IgD-negative memory B cell (primary cell): ENCODE data around the gene KLF13. TPM values are rescaled to one million over a fixed set of nuclear protein-coding genes. Genes with fewer than 3 reads are reported as not detected.

Source experiments
- H3K27ac Mint-ChIP-seq, 3 donors: one replicate each; pipeline ENCODE4 v1.8.0; 2020 to 2022; ENCODE audit warnings: mild to moderate bottlenecking in 3 of 3, mixed read lengths in 3 of 3, moderate library complexity in 1 of 3
- H3K27me3 Mint-ChIP-seq: one replicate; pipeline ENCODE4 v1.8.0; 2021; ENCODE audit warnings: mixed read lengths
- H3K36me3 Mint-ChIP-seq: one replicate; pipeline ENCODE4 v1.8.0; 2020; ENCODE audit warnings: mild to moderate bottlenecking, mixed read lengths
- H3K4me1 Mint-ChIP-seq, 3 donors: one replicate each; pipeline ENCODE4 v1.8.0; 2020 to 2022; ENCODE audit warnings: mixed read lengths in 3 of 3, mild to moderate bottlenecking in 1 of 3
- H3K4me3 Mint-ChIP-seq, 4 donors: one replicate each; pipeline ENCODE4 v1.8.0; 2020 to 2022; ENCODE audit warnings: mild to moderate bottlenecking in 4 of 4, mixed read lengths in 4 of 4, moderate library complexity in 3 of 4
- H3K9me3 Mint-ChIP-seq, 3 donors: one replicate each; pipeline ENCODE4 v1.8.0; 2020 to 2021; ENCODE audit warnings: mixed read lengths in 3 of 3, mild to moderate bottlenecking in 1 of 3
- polyA plus RNA-seq: library from polyadenylated mRNA; unstranded; fragments of 300-500 nt; fragmentation: Illumina TruSeq; gene quantifications from one replicate; pipeline ENCODE4 v1.2.3, GENCODE V29; 2021

Gene KLF13
- polyA plus RNA-seq, 1 donor from 2014 or later: 81.4 TPM

DNA sequence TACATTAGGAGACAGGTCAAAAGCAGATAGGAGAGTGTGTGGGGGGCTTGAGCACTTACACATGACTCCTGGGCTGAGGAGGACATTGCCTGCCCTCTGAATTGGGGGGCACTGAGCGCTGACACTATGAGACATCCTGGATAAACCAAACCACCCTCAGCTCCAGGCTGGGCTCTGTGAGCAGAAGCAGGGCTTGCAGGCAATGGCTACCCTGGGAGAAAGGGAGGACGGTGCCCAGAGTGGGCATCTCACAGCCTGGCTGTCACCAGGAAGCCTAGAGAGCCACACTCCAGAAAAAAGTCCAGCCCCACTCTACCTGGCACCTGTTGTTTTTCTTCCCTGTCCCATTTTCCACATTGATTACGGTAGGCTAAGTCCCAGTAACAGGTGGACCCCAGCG lies 8.2 kb upstream of the KLF13 start:
- no peak overlapping the region for H3K27ac Mint-ChIP-seq
- H3K36me3 Mint-ChIP-seq: peaks cover 1% of the 10 kb centered on the region
- no peak overlapping the region for H3K4me3 Mint-ChIP-seq
- peaks cover 4 to 17% (median 13%) of the 10 kb centered on the region in 3 donors for H3K4me1 Mint-ChIP-seq
- no peaks in the 10 kb centered on the region for H3K27me3 Mint-ChIP-seq
- peaks cover 0 to 1% (median 0%) of the 10 kb centered on the region in 3 donors for H3K9me3 Mint-ChIP-seq

DNA sequence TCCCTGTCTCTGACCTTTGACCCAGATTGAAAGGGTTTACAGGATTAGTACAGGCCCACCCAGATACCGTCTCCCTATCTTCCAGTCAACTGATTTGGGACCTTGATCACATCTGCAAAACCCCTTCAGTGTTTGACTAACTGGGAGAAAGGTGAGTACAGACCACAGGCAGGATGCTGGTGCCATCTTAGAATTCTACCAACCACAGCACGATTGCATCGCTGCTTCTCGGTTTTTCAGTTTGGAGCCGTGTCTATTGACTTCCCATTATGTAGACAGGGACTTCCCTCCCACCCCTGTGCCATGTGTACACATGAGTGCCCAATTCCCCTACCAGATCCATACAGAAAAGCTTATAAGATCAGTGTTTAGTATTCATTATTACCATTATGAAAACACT lies 6.6 kb upstream of the KLF13 start:
- Mint-ChIP-seq H3K4me1 (peaks cover 16 to 33% (median 28%) of the 10 kb centered on the region in 3 donors), H3K9me3 (no peaks in the 10 kb centered on the region), H3K4me3 (peak overlapping the region in 1 of 4 donors; percentile 20), H3K27me3 (no peaks in the 10 kb centered on the region), H3K27ac (no peak overlapping the region), H3K36me3 (peaks cover 1% of the 10 kb centered on the region)

DNA sequence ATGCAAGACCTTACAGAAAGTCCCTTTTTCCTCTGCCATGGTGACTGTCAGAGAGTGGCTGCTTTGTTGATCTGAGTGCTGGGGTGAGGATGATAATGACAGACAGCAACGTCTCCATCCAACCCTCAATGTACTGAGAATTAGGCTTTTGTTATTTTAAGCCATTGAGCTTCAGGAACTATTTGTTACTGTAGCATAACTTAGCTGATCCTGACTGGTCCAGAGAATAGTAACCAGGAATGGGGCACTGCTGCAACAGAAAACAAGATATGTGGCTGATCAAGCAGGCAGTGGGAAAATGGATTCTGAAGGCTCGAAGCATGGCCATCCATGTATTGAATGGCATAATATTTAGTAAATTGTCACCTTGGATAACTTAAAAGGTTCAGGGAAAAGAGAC lies 5.2 kb upstream of the KLF13 start:
- H3K4me1 Mint-ChIP-seq: peaks cover 17 to 38% (median 29%) of the 10 kb centered on the region in 3 donors

DNA sequence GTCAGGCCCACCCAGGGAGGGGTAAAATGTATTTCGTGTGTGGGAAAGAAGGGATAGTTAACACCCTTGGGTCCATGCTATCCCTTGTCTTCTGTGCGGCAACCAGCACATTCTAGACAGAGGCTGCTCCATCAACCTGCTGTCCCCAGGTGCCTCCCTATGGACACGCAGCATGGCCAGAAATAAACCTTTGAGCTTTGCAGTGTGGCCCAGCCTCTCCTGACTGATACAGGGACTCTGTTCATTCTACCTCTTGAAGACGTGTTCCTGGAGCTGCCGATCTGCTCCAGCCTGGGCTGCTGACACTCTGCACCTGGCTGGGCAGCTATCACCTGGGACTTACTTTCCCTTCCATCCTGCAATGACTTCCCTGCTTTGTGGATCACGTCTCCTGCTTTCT lies 4.1 kb upstream of the KLF13 start:
- no peaks in the 10 kb centered on the region for H3K9me3 Mint-ChIP-seq
- H3K4me1 Mint-ChIP-seq: peaks cover 17 to 38% (median 29%) of the 10 kb centered on the region in 3 donors
- H3K27ac Mint-ChIP-seq: peak overlapping the region in 2 of 3 donors; percentile 87 to 94
- H3K27me3 Mint-ChIP-seq: no peaks in the 10 kb centered on the region
- H3K36me3 Mint-ChIP-seq: peaks cover 1% of the 10 kb centered on the region
- H3K4me3 Mint-ChIP-seq: peak overlapping the region in 1 of 4 donors; percentile 99

More for the DNA sequence above, 5.2 kb upstream of the KLF13 start:
- Mint-ChIP-seq H3K36me3 (peaks cover 1% of the 10 kb centered on the region), H3K27ac (peak overlapping the region in 2 of 3 donors; percentile 32 to 81), H3K27me3 (no peaks in the 10 kb centered on the region), H3K9me3 (no peaks in the 10 kb centered on the region), H3K4me3 (peak overlapping the region in 1 of 4 donors; percentile 99)

DNA sequence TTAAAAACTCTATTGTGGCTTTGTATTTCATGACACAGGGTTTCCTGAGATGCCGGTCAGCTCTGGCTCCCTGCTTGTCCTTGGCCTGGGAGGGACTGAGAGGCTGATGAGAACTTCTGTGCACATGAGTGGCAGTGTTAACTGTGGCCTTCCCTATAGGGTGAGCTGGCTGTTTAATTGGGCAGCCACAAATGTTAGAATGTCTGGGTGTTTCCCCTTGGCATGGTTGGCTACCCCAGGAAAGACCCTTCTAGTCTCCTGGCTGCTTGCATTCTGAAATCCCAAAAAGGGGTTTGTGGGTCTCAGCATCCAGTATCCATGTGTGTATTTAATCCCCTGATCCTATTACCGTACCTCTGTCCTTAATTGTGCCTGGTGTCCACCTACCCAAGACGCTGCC lies 3.0 kb upstream of the KLF13 start:
- Mint-ChIP-seq H3K4me3 (peak overlapping the region in 3 of 4 donors; percentile 28 to 99 (median 97)), H3K27me3 (no peaks in the 10 kb centered on the region), H3K36me3 (peaks cover 1% of the 10 kb centered on the region), H3K27ac (peak overlapping the region; percentile 70 to 94 (median 87)), H3K9me3 (no peaks in the 10 kb centered on the region), H3K4me1 (peaks cover 17 to 40% (median 30%) of the 10 kb centered on the region in 3 donors)

DNA sequence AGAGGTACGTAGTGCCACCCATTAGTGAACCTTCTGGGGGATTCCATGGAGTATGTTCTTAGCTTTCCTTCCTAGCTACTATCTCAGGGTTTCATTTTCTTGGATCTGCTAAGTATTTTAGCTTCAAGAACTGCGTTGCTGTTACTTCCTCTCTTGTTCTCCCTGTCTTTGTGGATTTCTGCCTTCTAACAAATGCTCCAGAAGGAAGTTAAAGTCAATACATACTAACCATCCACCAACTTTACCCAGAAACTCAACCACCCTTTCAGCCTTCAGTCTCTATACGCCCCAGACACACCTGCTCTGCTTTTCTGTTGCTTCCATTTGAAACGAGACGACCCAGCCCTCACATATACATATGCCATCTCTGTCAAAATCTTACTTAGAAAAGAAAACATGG lies 2.4 kb upstream of the KLF13 start:
- Mint-ChIP-seq H3K36me3 (peaks cover 1% of the 10 kb centered on the region), H3K27me3 (no peaks in the 10 kb centered on the region), H3K27ac (peak overlapping the region; percentile 70 to 94 (median 87)), H3K4me1 (peaks cover 22 to 44% (median 32%) of the 10 kb centered on the region in 3 donors), H3K9me3 (no peaks in the 10 kb centered on the region), H3K4me3 (peak overlapping the region; percentile 93 to 99 (median 98))

DNA sequence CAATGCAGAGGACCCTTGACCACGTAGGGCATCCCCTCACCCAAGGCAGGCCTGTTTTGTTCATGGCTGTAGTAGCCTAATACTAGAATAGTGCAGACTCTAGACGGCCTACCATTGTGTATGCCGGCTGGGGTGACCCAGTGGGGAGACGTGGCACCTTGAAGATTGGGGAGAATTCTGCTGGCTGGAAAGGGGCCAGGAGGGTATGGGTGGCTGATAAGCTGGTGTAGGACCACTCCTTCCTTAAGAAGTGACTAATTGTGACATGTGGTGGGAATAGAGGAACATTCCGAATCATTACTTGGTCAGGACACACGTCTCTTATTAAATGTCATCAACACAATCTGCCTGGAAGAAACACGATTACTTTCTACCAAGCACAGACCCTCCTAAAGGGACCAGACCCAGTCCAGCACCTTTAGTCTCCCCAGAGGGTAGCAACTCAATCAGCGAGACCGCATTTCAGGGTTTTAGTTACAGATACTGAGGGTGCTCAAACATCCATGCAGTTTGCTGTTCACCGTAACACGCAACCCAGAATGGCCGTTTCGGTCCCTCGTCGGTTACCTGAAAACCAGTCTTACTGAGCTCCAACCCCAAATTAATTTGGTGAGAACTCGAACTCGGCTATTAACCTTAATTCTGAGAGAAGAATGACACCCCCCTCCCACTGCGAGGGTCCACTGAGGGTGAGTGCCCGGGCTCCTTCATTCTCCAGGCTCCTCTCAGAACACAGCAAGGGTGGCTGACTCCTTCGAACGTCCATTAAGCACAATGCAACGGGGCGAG lies 1.6 kb upstream of the KLF13 start:
- peaks cover 1% of the 10 kb centered on the region for H3K36me3 Mint-ChIP-seq
- H3K4me3 Mint-ChIP-seq: peak overlapping the region; percentile 93 to 99 (median 98)
- H3K27ac Mint-ChIP-seq: peak overlapping the region; percentile 87 to 98 (median 94)
- H3K9me3 Mint-ChIP-seq: no peaks in the 10 kb centered on the region
- H3K4me1 Mint-ChIP-seq: peaks cover 24 to 48% (median 35%) of the 10 kb centered on the region in 3 donors
- H3K27me3 Mint-ChIP-seq: no peaks in the 10 kb centered on the region

DNA sequence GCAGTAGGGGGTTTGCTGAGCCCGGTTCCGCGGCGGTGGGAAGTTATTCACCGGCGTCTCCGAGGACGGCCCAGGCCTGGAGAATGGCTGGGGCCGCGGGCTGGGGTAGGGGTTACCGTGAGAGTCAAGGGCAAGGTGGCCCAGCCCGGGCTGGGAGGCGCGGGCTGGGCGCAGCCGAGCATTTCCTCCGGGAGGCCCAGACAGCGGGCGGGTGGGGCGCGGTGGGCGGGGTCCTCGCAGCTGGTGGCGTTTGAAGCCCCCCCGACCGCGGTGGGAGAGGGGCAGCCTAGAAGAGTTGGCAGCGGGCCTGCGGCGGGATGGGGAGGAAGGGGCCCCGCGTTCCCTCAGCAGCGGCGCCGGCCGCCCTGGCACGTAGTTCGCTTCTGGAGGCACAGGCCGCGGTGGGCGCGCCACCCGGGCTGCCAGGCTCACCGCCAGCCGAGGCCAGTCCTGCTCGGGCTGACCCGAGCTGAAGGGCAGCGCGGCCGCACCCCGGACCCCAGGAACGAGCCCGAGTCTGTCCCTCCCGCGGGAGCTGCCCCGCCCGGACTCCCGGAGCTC lies 960 bp upstream of the KLF13 start:
- Mint-ChIP-seq H3K36me3 (peaks cover 1% of the 10 kb centered on the region), H3K27ac (peak overlapping the region; percentile 87 to 98 (median 94)), H3K4me3 (peak overlapping the region; percentile 93 to 99 (median 98)), H3K27me3 (no peaks in the 10 kb centered on the region), H3K4me1 (peaks cover 31 to 52% (median 42%) of the 10 kb centered on the region in 3 donors), H3K9me3 (no peaks in the 10 kb centered on the region)

DNA sequence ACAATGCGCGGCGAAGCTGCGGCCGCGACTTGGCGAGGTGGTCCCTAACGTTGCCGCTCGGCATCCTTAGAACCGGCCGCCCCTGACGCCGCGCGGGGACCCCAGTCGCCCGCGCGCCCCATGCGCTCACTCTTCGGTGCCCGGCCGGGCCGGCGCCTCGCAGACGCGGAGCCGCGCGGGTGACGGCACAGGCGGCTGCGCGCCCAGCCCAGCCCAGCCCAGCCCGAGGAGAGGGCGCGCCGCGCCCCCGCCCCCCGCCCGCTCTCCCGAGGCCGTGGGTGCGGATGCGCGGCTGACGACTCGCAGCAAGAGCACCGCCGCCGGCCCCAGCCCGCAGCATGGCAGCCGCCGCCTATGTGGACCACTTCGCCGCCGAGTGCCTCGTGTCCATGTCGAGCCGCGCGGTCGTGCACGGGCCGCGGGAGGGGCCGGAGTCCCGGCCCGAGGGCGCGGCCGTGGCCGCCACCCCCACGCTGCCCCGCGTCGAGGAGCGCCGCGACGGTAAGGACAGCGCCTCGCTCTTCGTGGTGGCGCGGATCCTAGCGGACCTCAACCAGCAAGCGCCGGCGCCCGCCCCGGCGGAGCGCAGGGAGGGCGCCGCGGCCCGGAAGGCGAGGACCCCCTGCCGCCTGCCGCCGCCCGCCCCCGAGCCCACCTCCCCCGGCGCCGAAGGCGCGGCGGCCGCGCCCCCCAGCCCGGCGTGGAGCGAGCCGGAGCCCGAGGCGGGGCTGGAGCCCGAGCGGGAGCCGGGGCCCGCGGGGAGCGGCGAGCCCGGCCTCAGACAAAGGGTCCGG lies 437 bp downstream of the KLF13 start:
- no peaks in the 10 kb centered on the region for H3K9me3 Mint-ChIP-seq
- peak overlapping the region in 3 of 4 donors; percentile 55 to 99 (median 66) for H3K4me3 Mint-ChIP-seq
- H3K36me3 Mint-ChIP-seq: peaks cover under 1% of the 10 kb centered on the region
- H3K27me3 Mint-ChIP-seq: no peaks in the 10 kb centered on the region
- peaks cover 43 to 58% (median 54%) of the 10 kb centered on the region in 3 donors for H3K4me1 Mint-ChIP-seq
- peak overlapping the region in 1 of 3 donors; percentile 98 for H3K27ac Mint-ChIP-seq

DNA sequence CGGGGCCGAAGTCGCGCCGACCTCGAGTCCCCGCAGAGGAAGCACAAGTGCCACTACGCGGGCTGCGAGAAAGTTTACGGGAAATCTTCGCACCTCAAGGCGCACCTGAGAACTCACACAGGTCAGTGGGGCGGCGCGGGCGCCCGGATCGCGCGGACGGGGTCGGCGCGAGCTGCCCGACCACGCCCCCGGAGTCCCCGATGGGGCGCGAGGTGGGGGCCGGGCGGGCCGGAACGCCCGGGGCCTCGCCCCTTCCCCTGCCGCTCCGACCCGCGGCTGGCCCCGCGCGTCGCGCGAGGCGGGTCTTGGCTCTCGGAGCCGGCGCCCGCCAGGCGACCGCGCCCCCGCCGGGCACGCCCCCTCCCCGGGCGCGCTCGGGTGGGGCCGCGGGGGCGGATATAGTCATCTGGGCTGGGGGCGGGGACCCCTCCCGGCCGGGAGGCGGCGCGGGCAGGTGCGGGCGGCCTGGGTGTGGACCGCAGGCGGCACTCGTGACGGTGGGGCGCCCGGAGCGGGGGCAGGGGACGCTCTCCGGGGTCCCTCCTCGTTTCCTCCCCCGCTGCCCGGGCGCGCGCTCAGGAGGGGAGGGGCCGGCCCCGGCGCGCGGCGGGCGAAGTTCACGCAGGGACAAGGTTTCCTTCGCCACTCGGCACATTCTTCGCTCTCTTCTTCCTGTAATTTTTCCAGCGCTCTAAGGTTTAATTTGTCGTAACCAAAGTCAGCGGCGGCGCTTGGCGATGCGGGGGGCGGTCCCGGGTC lies 1.2 kb downstream of the KLF13 start:
- Mint-ChIP-seq H3K9me3 (no peaks in the 10 kb centered on the region), H3K4me3 (peak overlapping the region; percentile 89 to 95 (median 93)), H3K36me3 (no peaks in the 10 kb centered on the region), H3K27me3 (no peaks in the 10 kb centered on the region), H3K4me1 (peaks cover 49 to 61% (median 59%) of the 10 kb centered on the region in 3 donors), H3K27ac (peak overlapping the region; percentile 97 to 98 (median 97))

DNA sequence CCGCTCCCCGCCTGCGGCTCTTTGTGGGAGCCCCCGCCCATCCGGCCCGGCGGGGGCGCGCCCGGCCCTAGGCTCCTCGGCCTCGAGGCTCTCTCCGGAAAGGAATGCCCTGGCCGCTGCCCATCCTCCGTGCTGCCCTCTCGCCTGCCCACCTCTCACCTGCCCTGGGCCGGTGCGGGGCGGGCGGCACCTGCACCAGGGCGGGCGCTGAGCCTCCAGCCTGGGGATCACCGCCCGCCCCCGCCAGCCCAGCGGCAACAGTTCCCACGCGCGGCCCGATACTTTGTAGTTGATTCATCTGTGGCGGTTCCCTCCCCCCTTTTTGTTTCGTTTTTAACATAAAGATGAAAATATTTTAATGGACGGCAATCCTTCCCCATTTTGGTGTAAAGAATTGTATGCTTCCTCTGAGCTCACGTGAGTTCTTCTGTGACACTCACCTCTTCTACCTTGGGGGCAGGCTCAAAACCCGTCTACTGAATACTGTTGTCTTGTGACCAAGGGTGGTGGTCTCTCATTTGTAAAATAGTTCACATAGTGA lies 1.9 kb downstream of the KLF13 start:
- peak overlapping the region; percentile 89 to 95 (median 93) for H3K4me3 Mint-ChIP-seq
- no peaks in the 10 kb centered on the region for H3K9me3 Mint-ChIP-seq
- no peaks in the 10 kb centered on the region for H3K36me3 Mint-ChIP-seq
- H3K27ac Mint-ChIP-seq: peak overlapping the region; percentile 97 to 98 (median 97)
- H3K27me3 Mint-ChIP-seq: no peaks in the 10 kb centered on the region
- peaks cover 51 to 56% (median 54%) of the 10 kb centered on the region in 3 donors for H3K4me1 Mint-ChIP-seq

DNA sequence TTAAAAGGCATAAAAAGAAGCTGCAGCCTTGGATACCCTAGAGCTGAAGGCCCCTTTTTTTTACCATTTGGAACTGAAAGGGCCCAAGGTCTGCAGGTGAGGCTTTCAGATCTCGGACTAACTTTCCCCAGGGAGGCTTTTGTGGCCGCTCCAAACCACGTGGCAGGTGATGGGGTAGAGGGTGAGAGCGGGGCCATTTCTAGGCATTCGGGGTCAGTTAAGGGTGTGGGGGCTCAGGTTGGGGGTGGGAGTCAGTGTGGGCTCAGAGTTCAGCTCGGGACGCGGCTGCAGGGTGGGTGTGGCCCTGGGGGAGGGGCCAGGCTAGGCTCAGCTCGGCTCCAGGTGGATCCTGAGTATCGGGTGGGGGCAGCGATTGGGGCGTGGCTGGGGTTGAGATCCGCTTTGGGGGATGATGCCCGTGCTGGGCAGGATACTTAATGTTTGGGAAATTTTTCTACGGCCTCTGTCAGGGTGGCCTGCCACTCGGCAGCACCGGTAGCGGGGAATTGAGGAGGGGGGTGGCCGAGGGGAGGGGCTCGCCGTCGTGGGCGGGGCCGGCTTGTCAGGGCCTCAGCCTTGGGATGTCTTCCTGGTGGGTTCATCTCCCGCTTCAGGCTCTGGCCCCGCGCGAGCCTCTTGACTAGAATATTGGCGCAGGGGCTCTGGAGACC lies 2.5 kb downstream of the KLF13 start:
- Mint-ChIP-seq H3K4me3 (peak overlapping the region; percentile 89 to 95 (median 93)), H3K4me1 (peaks cover 48 to 53% (median 53%) of the 10 kb centered on the region in 3 donors), H3K27me3 (no peaks in the 10 kb centered on the region), H3K27ac (peak overlapping the region; percentile 97 to 98 (median 97)), H3K36me3 (no peaks in the 10 kb centered on the region), H3K9me3 (no peaks in the 10 kb centered on the region)

DNA sequence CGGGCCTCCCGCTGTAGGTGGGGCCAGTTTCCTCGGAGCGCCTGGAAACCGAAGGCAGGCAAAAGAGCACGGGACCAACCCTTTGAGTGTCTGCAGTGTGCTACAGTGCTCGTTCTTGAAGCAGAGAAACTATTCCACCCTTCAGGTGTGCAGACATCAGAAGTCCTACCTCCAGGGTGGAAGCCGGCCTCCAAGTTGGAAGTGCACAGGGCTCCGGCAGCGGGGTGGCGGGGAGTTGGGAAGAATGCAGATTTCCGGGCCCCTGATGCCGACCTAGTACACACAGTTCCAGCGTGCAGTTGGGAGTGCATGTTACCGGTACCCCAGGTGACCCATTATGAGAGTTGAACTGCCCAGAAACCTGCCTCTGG lies 3.0 kb downstream of the KLF13 start:
- Mint-ChIP-seq H3K27me3 (no peaks in the 10 kb centered on the region), H3K4me3 (peak overlapping the region; percentile 89 to 95 (median 93)), H3K27ac (peak overlapping the region; percentile 41 to 98 (median 97)), H3K4me1 (peaks cover 44 to 49% (median 48%) of the 10 kb centered on the region in 3 donors), H3K9me3 (no peaks in the 10 kb centered on the region), H3K36me3 (no peaks in the 10 kb centered on the region)
